Measurements from ENCODE around the gene LRRC27.

The LRRC27 gene

GRCh38 chr10:132387764-132388210 is 55.8 kb downstream of the LRRC27 start:
- DNase-seq (ENCODE audit: low read depth), result peak; percentile 44
- peak; percentile 55 for TF ChIP-seq CTCF (IDR thresholded peaks at IDR 0.05; ENCODE audit: insufficient read depth, low read depth, low read length, missing control alignments)
- H3K4me3 ChIP-seq (ENCODE audit: low read length), result no peak overlapping the region

GRCh38 chr10:132388891-132389432 is 57.0 kb downstream of the LRRC27 start:
- no peak for TF ChIP-seq CTCF (IDR thresholded peaks at IDR 0.05; ENCODE audit: insufficient read depth, low read depth, low read length, missing control alignments)
- no peak overlapping the region for H3K4me3 ChIP-seq (ENCODE audit: low read length)
- no peak for DNase-seq (ENCODE audit: low read depth)

GRCh38 chr10:132389433-132390169 is 57.6 kb downstream of the LRRC27 start:
- H3K4me3 ChIP-seq (ENCODE audit: low read length), result no peak overlapping the region
- no peak for DNase-seq (ENCODE audit: low read depth)
- no peak for TF ChIP-seq CTCF (IDR thresholded peaks at IDR 0.05; ENCODE audit: insufficient read depth, low read depth, low read length, missing control alignments)

- H3K4me3 ChIP-seq (ENCODE audit: low read length), result no peak overlapping the region
- no peak for TF ChIP-seq CTCF (IDR thresholded peaks at IDR 0.05; ENCODE audit: insufficient read depth, low read depth, low read length, missing control alignments)
- DNase-seq (ENCODE audit: low read depth), result no peak
Observed at GRCh38 chr10:132390170-132390920, 58.4 kb downstream of the LRRC27 start.

- no peak for TF ChIP-seq CTCF (IDR thresholded peaks at IDR 0.05; ENCODE audit: insufficient read depth, low read depth, low read length, missing control alignments)
- DNase-seq (ENCODE audit: low read depth), result no peak
- H3K4me3 ChIP-seq (ENCODE audit: low read length), result no peak overlapping the region
Observed at GRCh38 chr10:132390921-132391675, 59.1 kb downstream of the LRRC27 start.

GRCh38 chr10:132391676-132392020 is 59.7 kb downstream of the LRRC27 start:
- DNase-seq (ENCODE audit: low read depth), result no peak
- no peak for TF ChIP-seq CTCF (IDR thresholded peaks at IDR 0.05; ENCODE audit: insufficient read depth, low read depth, low read length, missing control alignments)
- no peak overlapping the region for H3K4me3 ChIP-seq (ENCODE audit: low read length)
